Renal cortical epithelial cell (primary cell): ENCODE data around the gene OR51B5. TPM values are rescaled to one million over a fixed set of nuclear protein-coding genes. Genes with fewer than 3 reads are reported as not detected.
"Not testable (repeated sequence)": the region's sequence is repeated elsewhere in the genome, so short reads cannot be mapped to it uniquely, and the experiment has no call there.

Experiments used
- DNase-seq: peaks from one replicate; pipeline ENCODE4 v3.0.0-alpha.2; 2011; ENCODE audit warnings: low read depth
- total RNA-seq: library from RNA; depleted of rRNA; stranded (reverse); fragments of >200 nt; gene quantifications from 2 replicates; pipeline ENCODE4 v1.2.3, GENCODE V29; 2014

OR51B5 gene, protein sequence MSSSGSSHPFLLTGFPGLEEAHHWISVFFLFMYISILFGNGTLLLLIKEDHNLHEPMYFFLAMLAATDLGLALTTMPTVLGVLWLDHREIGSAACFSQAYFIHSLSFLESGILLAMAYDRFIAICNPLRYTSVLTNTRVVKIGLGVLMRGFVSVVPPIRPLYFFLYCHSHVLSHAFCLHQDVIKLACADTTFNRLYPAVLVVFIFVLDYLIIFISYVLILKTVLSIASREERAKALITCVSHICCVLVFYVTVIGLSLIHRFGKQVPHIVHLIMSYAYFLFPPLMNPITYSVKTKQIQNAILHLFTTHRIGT
- 0.15 TPM in 1 of 2 replicates, not detected in the other for total RNA-seq

DNA sequence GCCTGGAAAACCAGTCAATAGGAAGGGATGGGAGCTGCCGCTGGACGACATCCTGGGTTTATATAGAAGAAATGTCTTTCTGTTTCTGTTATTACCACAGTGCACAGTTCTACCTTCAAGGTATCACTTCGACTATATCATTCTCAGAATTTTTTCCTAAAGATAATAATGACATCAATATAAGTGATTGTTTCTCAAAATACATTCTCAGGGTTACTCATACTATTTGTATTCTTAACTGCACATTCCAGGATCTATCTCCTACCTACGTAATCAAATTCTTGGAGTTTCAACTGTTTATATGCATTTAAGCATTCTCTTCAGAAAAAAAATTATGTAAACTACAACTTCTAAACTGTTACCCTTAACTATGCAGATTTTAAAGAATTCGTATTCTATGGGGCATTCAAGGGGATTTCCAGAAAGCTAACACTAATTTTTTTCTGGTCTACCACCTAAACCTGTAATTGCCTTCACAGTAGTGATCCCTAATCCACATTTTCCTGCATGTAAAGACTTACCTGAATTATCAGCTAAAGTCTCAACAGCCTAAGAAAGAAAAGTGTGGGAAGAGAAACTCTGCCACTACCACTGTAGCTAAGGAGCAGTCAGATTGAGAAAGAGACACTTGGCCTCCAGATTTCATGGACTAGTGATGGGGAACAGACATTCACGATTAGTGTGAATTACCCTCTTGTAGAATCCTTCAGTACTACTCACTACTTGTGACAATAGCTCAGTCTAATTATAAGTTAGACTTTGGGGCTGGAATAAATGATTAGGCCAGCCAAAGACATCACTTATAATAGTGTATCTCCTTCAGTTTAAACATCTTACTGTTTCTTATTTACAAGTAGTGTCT, at the start of gene OR51B5:
TSS of gene OR51B5 (minus strand) at position 51 of the 862 bp plus-strand sequence. CDS start at position 51, 0 bp downstream.
- no peak for DNase-seq

DNA sequence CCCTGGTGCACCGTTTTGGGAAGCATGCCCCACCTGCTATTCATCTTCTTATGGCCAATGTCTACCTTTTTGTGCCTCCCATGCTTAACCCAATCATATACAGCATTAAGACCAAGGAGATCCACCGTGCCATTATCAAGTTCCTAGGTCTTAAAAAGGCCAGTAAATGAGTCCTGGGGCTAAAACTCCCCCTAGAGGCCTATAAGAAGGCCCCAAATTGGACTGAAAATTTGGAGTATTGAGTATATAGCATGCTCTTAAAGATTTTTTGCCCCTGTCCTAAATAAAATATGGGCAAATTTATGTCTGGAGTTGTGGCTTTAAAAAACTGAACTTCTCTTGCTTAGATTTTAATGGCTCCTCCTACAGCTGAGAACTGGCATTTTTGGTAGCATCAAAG, 46.9 kb upstream of the OR51B5 start:
- no peak for DNase-seq

DNA sequence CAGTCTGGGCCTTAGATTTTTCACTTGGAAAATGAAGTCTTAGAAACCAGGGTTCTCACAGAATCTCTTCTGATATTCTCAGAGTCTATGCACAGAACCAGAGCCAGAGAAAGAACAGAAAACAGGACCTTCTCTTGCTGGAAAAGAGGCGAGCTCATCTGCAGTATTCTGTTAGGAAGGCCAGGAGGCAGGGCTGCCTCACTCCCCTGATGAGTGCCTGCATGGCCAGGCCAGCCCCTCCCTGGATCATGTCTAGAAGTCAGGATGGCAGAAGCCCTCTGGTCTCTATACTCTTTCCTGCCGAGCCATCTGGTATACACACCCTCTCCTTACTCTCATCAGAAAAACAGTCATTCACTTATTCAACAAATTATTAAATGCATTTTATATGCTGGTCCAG, 41.0 kb upstream of the OR51B5 start:
- DNase-seq: no peak

DNA sequence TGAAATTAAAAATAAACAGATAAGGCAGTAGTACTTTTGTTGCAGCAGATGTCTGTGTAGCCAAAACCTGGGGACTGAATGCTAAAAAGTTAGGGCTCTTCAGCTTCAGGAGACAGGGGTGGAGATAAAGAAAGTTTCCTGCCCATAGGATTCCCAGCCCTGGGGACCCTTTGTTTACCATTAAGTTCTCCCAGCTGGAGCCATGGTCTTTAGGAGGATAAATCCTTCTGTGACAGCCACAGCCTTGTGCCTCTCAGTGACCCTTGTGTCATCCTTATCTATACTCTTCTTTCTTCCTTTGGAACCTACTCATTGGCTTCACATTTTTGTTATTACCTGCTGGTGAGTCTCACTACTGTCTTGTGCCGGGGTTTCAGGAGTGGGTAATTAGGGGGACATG, 40.3 kb upstream of the OR51B5 start, which contains the start of gene OR51M1:
TSS of gene OR51M1 (plus strand) at position 237 of the 400 bp plus-strand sequence. CDS start 5,587 bp downstream, outside the sequence.
- DNase-seq: no peak

DNA sequence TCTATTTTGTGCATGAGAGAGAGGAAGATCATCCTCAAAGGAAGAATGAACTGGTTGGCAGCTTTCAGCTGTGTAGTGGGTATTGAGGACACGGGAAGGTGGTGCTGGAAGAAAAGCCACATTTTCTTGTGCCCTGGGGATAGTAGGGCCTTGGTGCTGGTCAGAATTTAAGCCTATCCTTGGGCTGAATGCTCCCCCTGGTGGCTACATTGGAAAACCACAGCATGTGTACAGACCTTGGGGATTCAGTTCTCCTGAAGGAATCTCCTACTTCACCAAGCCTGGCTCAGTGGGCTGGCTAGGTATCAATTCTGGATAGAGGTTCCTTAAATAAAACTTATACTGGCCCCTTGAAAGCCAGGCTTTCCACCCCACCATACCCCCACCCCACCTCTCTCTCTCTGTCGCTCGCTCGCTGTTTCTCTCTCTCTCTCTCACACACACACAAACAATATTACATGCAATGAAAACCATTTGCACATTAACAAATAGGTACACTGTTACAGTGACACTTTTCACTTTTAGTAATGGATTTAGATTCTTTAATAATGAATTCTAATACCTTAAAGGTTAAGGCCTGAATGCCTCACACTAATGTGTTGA, 37.5 kb upstream of the OR51B5 start:
- peak; percentile 58 for DNase-seq

DNA sequence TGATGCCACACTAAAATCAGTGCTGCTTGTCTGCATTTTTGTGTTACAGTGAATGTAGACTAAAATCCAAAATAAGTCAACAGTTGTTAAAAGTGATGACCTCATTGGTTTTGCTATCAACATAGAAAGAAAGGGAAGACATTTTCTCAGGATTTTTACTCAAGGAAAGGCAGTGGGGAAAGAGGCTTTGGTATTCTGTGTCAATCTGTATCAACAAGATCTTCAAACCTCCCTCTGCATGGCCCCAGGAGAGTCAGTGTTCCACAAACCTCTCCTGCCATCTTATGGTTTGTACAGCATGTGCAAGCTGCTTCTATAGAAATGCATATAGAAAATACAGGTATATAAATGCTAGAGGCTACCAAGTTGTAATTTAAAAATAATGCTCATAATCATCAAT, 26.5 kb upstream of the OR51B5 start:
- DNase-seq: no peak

DNA sequence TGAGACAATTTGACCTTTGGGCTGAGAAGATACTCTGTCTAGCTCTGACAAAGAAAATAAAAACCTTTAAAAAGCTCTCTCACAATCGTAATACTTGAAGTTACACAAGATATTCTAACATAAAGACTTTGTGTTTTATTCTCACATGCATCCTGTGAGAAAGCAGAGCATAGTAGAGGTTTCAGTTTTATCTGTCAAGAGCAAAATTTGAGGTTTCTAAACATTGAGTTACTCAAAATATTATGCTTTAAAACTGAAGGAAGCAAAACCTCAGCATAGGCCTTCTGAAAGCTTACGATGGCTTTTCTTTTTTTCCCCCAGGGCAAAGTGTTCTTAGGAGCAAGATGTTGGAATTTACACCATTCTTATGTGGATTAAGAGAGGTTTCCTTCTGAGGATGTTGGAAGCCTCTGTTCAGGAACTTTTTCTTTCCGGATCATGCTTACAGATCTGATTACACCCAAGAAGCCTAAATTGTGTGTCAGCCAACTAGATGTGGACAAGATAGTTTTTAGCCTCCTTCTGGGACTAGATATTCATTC, 25.2 kb upstream of the OR51B5 start:
- DNase-seq: no peak

DNA sequence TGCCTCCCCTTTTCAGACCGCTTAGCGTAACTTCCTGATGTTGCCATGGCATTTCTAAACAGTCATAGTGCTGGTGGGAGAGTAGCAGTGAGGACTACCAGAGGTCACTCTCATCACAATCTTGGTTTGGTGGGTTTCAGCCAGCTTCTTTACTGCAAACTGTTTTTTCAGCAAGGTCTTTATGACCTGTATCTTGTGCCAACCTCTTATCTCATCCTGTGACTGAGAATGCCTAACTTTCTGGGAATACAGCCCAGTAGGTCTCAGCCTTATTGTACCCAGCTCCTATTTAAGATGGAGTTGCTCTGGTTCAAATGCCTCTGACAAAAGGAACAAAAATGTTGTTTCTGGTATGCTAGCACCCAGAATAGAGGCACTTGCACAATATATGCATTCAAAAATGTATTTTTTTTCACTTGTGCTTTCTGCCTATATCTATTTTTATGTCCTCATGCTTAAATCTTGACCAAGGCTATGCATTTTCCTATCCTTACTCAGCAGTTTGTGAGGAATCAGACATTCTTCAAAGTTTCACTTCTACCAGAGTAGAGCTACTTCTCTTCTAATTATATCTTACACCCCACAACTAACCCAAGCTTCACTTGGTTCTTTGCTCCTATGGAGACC, 24.2 kb upstream of the OR51B5 start:
- peak; percentile 43 for DNase-seq

DNA sequence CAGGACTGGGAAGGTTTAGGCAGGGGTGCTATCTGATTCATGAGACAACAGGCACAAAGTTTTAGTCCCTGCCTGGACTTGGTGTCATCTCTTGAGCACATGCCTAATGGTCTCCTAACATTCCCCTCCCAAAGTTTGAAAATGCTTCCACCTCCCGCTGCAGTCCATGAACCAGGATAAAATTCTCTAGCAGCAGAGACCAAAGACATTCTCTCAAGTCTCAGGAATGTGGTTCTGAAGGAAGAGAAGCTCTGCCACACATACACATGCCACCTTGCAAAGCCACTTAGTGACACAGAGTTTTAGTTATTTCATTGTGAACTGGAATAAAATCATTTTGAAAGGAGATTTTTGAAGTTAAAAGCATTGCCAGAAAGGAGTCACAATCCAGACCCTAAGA, 23.5 kb upstream of the OR51B5 start:
- no peak for DNase-seq

DNA sequence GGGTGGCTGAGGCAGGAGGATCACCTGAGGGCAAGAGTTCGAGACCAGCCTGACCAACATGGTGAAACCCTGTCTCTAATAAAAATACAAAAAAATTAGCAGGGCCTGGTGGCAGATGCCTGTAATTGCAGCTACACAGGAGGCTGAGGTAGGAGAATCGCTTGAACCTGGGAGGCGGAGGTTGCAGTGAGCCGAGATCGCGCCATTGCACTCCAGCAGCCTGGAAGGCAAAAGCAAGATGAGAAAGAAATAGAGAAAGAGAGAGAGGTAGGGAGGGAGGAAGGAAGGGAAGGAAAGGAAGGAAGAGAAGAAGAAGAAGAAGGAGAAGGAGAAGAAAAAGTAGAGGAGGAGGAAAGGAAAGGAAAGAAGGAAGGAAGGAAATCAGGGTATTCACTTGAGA, 23.0 kb upstream of the OR51B5 start:
- DNase-seq: not testable (repeated sequence)

DNA sequence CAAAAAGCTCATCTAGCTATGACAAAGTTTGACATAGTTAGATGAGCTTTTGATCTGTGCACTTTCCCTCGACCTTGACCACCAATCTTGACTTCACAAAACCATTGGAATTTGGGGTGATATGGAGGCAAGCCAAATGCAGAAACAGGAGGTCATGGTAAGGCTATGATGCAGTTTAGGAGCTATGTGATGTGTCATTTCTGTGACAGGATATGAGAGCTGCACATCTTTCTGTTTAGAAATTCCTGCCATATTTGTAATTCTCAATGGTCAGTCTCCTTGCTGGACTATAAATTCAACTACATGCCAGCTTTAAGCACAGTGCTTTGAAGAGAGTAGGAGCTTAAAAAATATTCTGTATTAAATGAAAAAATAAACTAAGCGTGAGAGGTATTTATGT, 20.9 kb upstream of the OR51B5 start:
- DNase-seq: peak; percentile 42

DNA sequence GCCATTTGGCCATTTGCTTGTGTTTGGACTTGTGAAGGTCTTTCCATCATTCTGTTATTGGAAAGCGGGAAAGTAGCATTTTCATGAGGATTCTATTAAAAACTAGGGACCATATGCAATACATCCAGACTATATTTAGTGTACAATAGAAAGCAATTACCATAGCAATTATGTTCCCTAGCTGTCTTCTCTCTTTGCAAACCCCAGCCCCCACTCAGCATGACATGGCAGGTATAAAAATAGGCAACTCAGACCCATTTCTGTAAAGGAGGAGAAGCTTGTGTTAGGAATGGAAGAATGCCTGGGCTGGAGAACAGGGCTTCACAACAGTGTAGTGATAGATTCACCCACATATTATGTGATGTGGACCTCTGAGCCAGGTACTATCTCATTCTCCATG, 20.4 kb upstream of the OR51B5 start:
- DNase-seq: no peak

DNA sequence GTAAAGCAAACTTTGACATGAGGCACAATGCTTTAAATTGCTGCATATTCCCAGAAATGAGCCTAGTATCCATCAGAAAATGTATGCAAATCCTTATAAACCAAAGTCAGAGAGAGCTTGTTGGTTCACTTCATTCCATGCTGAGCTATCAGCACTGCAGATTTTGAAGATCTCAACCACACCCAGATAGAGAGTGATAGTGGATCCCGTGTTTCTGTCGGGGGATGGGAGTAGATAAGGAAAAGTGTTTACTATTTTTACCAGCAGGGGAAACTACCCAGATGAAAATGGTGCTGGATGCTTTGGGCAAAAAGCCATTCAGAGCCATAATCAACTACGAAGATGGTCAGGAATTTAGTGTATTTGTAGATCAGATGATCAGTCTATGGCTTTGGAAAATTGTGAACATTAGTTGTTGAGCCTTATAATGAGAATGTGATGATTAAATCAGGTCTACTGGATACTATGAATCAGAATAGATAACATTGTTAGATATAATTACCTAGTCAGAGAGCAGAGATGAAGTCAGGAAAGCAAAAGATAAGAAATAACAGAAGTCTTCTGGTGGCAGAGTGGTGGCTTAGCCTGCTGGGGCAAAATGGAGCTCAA, 18.8 kb upstream of the OR51B5 start:
- DNase-seq: no peak

DNA sequence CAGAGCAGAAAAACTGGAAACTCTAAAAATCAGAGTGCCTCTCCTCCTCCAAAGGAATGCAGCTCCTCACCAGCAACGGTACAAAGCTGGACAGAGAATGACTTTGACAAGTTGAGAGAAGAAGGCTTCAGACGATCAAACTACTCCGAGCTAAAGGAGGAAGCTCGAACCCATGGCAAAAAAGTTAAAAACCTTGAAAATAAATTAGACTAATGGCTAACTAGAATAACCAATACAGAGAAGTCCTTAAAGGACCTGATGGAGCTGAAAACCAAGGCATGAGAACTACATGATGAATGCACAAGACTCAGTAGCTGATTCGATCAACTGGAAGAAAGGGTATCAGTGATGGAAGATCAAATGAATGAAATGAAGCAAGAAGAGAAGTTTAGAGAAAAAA, 12.7 kb upstream of the OR51B5 start:
- not testable (repeated sequence) for DNase-seq

DNA sequence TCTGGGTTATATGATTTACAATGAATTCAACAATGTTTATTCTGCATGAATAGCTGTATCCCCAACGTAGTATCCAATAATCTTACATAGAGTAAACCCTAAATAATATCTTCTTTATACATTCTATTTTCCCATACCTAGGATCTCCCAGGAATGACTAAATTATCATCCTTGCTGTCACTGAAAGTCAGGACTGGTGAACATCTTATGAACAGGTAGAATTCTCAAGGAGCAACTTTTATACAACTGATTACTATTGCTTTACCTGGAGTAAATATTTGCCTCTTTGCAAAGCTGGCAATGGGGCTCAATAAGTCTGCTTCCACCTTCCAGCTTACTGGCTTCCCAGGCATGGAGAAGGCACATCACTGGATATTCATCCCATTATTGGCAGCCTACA, 7.9 kb upstream of the OR51B5 start, which contains the start of gene OR51B6:
TSS of gene OR51B6 (plus strand) at position 301 of the 400 bp plus-strand sequence. CDS start at position 301, 0 bp downstream.
- DNase-seq: no peak

DNA sequence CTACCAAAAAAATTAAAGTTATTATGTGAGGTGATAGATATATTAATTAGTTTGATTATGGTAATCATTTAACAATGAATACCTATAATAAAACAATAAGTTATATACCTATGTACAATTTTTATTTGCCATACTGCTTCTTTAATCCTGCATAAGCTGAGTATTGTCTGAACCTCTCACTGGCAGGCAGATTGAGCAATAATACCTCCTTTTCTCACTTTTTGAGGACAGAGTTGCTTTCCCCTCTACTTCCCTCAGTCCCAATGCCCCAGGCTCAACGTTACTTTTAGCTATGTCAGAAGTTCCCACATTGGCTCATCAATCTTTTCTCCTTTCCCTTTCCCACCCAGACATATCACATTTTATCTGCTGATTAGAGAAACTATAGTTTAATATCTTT, 6.2 kb upstream of the OR51B5 start:
- no peak for DNase-seq

DNA sequence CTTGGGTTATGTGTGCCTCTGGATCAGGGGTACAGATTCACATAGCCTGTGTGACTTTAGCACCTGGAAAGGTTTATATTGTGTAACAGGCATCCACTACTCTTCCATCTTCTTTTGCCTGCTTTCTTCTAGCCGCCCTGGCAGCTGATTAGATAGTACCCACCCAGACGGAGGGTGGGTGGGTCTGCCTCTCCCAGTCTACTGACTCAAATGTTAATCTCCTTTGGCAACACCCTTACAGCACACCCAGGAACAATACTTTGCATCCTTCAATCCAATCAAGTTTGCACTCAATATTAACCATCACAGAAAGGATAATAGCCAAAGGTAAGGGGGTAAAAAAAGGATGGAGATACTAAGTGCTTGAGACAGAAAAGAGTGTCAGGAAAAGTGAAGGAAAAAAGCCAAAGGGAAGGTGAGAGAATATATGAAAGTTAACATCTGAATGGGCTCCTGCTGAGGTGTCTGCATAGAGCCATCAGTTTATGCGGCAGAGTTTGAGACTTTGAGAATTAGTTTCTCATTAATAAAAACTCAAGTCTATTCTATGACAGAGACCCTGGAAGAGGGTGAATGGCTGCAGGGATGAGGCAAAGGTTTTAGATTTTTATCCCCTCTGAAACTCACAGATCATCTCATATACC, 5.3 kb upstream of the OR51B5 start:
- no peak for DNase-seq

DNA sequence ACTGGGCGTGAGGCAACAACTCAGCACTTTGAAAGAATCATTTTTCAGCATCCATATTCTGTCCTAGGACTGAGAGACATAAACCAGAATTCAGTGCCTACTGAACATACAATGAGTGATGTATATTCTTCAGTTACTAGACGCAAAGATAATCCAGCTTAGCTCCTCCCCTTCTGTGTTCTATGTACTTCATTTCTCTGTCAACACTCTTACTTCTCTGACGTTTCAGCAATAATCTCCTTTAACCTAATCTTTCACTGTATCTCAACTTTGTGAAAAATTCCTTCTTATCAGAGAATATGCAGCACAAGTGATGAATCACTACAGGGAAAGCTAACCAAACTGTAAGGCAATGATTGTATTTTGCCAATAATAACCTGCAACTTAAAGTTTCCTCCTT, 2.5 kb upstream of the OR51B5 start:
- DNase-seq: no peak

DNA sequence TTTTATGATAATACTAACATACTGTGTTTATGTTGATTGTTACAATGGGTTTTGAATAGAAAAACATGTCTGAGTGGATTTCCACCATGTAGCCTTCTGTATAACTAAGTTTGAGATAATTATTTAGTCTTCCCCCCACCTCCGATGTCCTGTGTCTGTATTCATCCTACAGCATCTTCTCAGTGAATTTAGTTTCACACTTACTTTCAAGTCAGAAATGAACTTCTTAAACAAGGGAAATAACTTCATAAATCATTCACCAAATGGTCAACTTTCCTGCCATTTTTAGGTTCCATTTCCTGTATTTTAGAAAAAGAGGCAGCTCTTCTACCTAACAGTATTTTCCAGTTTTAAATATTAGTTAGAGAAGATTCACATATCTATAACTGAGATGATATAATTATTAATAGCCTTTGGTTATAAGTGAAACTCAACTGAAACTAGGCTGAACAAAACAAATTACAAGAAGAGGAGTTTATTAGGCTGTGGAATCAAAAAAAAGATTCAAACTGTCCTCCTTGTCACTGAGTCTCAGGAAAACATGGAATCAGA, 3.5 kb downstream of the OR51B5 start:
- DNase-seq: no peak

DNA sequence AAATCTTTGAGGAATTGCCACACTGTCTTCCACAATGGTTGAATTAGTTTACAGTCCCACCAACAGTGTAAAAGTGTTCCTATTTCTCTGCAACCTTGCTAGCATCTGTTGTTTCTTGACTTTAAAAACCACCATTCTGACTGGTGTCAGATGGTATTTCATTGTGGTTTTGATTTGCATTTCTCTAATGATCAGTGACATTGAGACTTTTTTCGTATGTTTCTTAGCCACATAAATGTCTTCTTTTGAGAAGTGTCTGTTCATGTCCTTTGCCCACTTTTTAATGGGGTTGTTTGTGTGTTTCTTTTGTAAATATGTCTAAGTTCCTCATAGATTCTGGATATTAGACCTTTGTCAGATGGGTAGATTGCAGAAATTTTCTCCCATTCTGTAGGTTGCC, 6.1 kb downstream of the OR51B5 start:
- not testable (repeated sequence) for DNase-seq
